Peyer's patch (tissue), 4 donors: ENCODE measurements around the gene FTCD.

Source experiments
- CTCF ChIP-seq, 6 experiments: fragments of 450-650 bp in 4 of 6; fragments of 200-600 bp in 2 of 6; sonication (generic) in 1 of 6; IDR thresholded peaks; one replicate each; pipeline ENCODE4 v1.5.1; 2017 to 2019; ENCODE audit warnings: antibody characterized with exemption in 6 of 6, mild to moderate bottlenecking in 3 of 6, moderate library complexity in 1 of 6
- POLR2A ChIP-seq, 2 donors: fragments of 450-650 bp; IDR thresholded peaks; one replicate each; pipeline ENCODE4 v1.5.1; 2017; ENCODE audit warnings: antibody characterized with exemption in 2 of 2, mild to moderate bottlenecking in 2 of 2, moderate library complexity in 2 of 2

- TF ChIP-seq CTCF (IDR thresholded peaks at IDR 0.05) (no peak), POLR2A (IDR thresholded peaks at IDR 0.05) (no peak)
Observed at GRCh38 chr21:46191257-46191685, 35.9 kb upstream of the FTCD start.
